ENCODE results near the gene HOXA13. TPM values are rescaled to one million over a fixed set of nuclear protein-coding genes. Genes with fewer than 3 reads are reported as not detected.

HOXA13 gene
- total and polyA plus RNA-seq, 2 experiments from 2014 or later = not detected

- TF ChIP-seq REST (IDR thresholded peaks at IDR 0.05; ENCODE audit: unreplicated experiment) (no peak), ETS1 (IDR thresholded peaks at IDR 0.05) (no peak), ZNF114 (CRISPR knock-in tag; IDR thresholded peaks at IDR 0.05) (no peak), CREB1 (CRISPR knock-in tag; IDR thresholded peaks at IDR 0.05; ENCODE audit: low read depth) (peak; percentile 25; the same call in 1 of the 2 replicates), JUNB (IDR thresholded peaks at IDR 0.05; ENCODE audit: unreplicated experiment) (no peak), POLR2AphosphoS5 (IDR thresholded peaks at IDR 0.05; ENCODE audit: low read depth) (no peak)
Observed at GRCh38 chr7:27245798-27246691, 46.2 kb upstream of the HOXA13 start (continued).

- Histone ChIP-seq H3K27me3 (ENCODE audit: insufficient read depth) (peaks cover 100% of the 10 kb centered on the region), H3K36me3 (ENCODE audit: insufficient read depth) (no peaks in the 10 kb centered on the region), H4K20me1 (replicated peaks; ENCODE audit: insufficient read depth) (peaks cover 49% of the 10 kb centered on the region), H3K79me2 (replicated peaks; ENCODE audit: insufficient read depth) (no peaks in the 10 kb centered on the region), H3K4me3 (peak overlapping the region; percentile 47), H3K4me1 (ENCODE audit: insufficient read depth) (peaks cover 63% of the 10 kb centered on the region), H2AFZ (no peak overlapping the region; the same call in 1 of the 2 replicates), H3K4me2 (peak overlapping the region; percentile 75), H3K27ac (ENCODE audit: low read depth) (no peak overlapping the region), H3F3A (replicated peaks; ENCODE audit: low read depth) (peaks cover 53% of the 10 kb centered on the region), H3K9me2 (ENCODE audit: insufficient read depth) (no peaks in the 10 kb centered on the region)
- DNase-seq (ENCODE audit: low spot score) (peak; percentile 58), ATAC-seq (peak; percentile 1)
- no peaks in the 10 kb centered on the region; the same call in 2 of the 3 replicates for H3K9me3 Mint-ChIP-seq
- no peaks in the 10 kb centered on the region for H3K36me3 Mint-ChIP-seq (ENCODE audit: low read depth)
- H3K27me3 Mint-ChIP-seq (ENCODE audit: insufficient read depth, low read depth, poor library complexity) = peaks cover 99% of the 10 kb centered on the region
- no peak overlapping the region for H3K27ac Mint-ChIP-seq
- peaks cover 49% of the 10 kb centered on the region for H3K4me1 Mint-ChIP-seq
- TF ChIP-seq EZH2phosphoT487 (IDR thresholded peaks at IDR 0.05; ENCODE audit: unreplicated experiment) (peak; percentile 22), ETS1 (IDR thresholded peaks at IDR 0.05) (no peak), JUNB (IDR thresholded peaks at IDR 0.05; ENCODE audit: unreplicated experiment) (no peak), EZH2 (IDR thresholded peaks at IDR 0.05; ENCODE audit: low read depth, unreplicated experiment) (peak; percentile 88), NANOG (IDR thresholded peaks at IDR 0.05; ENCODE audit: borderline replicate concordance) (no peak)
- H3K4me3 Mint-ChIP-seq = peak overlapping the region; percentile 53
Observed at GRCh38 chr7:27245124-27245797, 45.4 kb upstream of the HOXA13 start.

Data from GM23338 (cell line).